Eye (tissue), 1 donor: Measurements from ENCODE around the gene RBP2.
A peak's percentile ranks its signal among the peaks of the same experiment; 100 is the strongest.

Experiments
- DNase-seq: peaks from one replicate; pipeline ENCODE4 v3.0.0-alpha.2; 2015

The RBP2 gene

DNA sequence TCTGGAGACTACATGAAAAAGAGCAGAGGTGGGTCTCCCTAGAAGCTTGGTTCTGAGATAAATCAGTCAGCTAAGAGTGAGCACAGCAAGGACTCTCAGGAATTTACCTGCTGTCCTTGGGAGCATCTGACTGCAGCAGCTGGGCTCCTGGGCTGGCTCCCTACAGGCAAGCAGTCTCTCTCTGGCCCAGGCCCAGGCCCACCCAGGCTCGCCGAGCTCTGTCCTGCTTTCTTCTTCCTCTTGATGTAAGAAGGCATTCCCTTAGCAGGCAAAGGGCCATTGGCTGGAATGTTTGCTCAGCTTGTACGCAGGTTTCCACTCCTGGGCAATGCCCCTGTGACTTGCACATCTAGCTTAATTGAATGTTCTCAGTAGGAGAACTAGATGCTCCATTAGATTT, 4.3 kb upstream of the RBP2 start:
- DNase-seq, result no peak

DNA sequence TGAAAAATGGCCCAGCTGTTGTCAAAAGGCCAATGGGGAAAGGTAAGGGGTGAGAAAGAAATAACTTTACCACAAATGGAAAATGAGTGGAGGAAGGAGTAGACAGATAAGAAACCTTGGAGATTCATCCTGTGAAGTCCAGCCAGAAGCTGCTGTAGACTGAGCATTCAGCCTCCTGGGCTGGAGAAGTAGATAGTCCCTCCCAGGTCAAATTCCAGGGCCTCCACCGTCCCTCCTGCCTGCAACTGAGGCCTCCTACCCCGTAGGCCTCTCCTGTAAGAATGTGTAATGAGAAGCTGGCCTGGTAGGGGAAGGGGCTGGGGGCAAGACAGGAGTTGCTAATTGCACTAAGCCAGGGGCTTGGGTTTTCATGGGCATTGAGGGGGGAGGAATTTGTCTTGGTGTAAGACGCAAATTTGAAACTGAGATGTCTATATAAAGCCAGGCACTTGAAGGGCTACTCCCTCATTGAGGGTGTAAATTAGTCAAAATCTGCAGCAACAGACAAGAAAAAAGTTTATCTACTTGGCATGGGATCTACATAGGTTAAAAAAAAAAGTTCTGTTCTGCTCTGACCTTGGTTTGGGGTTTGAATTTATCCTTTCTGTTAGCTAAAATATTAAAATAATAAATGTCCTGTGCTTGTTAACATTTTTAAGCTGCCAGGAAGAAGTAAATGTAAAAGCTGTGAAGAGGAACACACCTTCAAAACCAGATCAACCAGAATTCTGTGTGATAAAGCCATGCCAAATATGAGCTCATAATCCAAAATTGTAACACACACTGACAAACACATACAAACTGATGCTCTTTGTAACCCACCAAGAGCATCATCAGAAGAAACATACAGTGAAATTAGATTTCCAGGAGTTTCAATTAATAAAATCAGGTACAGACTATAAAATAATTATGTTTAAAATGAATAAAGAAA, 1.7 kb upstream of the RBP2 start:
- DNase-seq, result no peak

DNA sequence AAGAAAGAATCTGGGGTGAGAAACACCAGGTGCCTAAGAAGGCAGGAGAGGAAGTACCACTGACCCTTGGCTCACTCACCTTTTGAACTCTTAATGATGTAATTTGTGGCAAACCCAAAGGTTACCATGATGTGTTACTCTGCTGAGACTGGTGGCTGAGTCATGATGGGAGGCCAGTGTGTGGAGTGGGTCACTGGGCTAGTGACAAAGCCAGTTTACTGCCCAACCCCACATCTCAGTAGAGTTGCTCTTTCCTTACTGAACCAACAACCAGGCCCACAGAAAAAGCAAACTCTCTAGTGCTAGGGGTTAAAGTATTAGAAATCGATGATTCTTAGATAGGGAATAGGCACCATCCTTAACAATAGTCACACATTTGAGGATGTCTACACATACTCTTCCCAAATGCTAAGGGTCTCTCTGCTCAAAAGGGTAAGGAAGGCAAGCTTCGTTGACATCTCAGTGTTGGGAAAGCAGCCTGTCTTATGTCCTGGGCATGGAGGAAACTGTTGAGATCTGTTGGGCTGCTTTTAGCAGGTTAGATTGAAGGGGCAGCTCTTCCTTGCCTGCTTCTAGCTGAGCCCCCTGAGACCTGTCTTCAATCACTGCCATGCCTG, 3.1 kb downstream of the RBP2 start:
- no peak for DNase-seq

- no peak for DNase-seq
Measured at GRCh38 chr3:139472380-139473010, 3.8 kb downstream of the RBP2 start.

DNA sequence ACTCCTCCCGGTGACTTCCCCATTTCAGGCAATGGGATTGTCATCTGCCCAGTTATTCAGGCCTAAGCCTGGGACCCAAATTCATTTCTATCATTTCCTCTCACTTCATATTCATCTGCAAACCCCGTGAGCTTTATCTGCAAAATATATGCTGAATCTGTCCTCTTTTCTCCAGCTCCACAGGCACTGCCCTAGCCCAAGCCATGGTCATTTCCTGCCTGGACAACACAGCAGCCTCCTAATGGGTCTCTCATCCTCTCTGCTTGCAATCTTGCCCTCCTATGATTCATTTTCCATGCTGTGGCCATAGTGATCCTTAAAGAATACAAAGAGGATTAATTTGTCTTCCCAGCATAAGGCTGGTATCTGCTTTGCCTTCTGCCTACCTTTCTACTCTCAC, 6.1 kb downstream of the RBP2 start:
- no peak for DNase-seq

DNA sequence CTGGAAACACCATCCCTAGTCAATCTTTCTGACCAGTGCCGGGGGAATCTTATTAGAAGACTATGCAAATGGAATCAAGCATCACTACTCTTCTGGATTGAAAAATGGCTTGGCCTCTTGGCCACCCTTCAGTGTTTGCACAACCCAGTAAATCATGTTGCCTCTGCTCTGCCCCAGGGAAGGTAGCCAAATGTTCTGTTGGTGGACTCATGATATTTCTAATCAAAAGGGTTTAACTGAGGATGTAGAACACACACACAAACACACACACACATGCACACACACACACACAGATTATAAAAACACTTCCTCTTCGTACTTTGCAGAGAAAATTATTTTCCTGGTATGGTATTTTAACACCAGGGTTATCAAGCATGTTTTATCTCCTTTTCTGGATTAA, 7.9 kb downstream of the RBP2 start:
- no peak for DNase-seq

GRCh38 chr3:139466360-139466759, 10.0 kb downstream of the RBP2 start:
- no peak for DNase-seq

- DNase-seq, result no peak
Measured at GRCh38 chr3:139465636-139466035, 10.7 kb downstream of the RBP2 start.

DNA sequence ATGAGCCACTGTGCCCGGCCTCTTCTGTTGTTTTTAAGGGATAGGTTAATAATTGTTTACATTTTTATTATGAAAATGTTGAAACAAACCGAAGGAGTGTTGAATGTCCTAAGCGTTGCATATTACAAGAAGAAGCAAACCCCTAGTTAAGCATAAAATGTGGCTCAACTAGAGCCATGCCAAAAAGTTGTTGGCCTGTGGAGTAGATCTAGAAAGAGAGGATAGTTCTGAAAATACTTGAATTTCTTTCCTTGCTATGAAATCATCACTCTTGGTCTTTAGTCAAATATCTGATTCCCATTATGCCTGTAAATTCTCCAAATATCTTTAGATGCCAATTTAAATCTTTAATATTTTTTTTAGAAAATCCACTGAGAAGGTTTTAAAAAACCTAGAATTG, 12.8 kb downstream of the RBP2 start:
- no peak for DNase-seq

GRCh38 chr3:139460529-139460928, 15.8 kb downstream of the RBP2 start:
- DNase-seq, result no peak

DNA sequence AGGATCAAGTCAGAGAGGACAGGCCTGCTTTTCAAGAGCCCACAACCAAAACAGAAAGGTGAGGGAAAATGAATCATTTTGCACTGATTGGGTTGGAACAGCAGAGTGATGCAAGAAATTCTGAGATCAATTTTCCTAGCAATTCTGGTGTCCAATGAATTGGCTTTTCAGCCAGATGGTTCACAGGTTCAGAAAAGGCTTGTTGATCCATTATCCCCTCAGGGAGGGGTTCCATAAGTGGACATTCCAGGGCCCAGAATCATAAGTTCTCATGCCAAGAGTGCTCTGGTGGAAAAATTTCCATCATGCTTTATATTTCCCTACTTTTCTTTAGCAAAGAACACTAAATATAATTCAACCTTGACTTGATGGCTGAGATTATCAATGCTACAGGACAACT, 16.2 kb downstream of the RBP2 start:
- no peak for DNase-seq

DNA sequence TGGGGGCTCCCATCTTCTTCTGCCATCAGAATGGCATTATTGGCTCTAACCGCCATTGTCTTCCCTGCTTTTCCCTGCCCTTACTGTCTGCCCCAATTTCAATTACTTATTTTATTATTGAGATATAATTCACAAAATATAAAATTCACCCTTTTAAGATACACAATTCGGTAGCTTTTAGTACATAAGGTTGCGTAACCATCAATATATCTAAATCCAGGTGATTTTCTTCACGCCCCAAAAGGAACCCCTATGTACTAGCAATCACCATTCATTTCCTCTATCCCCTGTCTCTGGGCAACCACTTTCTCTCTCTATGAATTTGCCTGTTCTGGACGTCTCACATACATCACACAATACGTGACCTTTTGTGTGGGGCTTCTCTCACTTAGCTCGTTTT, 18.0 kb downstream of the RBP2 start:
- DNase-seq, result no peak

DNA sequence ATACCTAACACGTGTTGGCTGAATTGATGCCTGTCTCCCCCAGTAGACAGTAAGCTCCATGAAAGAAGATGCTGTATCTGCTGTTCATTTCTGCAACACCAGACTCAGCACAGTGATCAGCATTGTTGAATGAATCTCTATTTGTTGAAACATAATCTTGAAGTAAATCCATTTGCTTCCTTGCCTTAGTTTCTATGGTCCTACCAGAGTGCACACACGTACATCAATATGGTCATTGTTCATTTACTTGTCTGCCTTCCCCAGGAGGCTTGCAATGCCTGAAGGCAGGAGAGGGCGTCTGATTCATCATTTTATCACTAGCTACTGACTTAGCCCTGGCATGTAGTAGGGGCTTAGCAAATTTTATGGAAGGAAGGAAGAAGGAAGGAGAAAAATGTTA, 19.2 kb downstream of the RBP2 start:
- no peak for DNase-seq

- DNase-seq, result no peak
Measured at GRCh38 chr3:139456386-139456785, 19.9 kb downstream of the RBP2 start.

DNA sequence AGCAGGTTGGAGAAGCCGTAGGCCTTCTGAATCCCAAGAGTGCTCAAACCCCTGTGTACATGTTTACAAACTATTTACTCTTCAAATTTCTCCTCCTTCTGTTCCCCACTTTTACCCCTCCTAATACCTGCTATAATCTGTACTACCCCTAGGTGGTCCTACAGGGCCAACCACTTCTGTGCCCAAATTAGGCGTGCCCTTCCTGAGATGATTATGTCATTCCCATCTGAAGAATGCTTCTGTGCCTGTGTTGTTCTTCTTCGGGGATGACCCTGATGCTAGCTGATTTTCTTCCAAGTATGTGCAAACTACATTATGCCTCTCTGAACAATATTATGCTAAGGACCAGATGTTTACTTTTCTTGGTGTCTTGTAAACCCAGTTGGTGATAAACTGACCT, 20.5 kb downstream of the RBP2 start:
- DNase-seq, result no peak

GRCh38 chr3:139455206-139455605, 21.1 kb downstream of the RBP2 start:
- no peak for DNase-seq

DNA sequence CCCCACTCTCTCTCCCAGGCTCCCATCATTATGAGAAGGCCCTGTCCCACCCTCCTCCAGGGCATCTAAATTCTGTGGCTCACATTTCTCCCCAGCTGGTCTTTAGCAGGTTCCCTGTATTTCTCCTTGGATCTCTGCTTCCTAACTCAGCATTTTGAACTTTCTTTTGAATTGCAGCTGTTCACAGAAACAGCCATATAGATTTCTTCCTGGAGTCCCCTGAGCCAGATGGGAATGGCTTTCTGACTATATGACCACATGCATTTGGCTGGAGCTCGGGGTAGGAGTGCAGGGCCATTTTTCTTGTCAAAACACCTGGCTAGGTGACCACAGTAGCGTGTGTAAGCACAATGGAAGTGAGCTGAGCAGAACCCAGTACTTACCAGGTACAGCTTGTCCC, 22.0 kb downstream of the RBP2 start:
- no peak for DNase-seq

DNA sequence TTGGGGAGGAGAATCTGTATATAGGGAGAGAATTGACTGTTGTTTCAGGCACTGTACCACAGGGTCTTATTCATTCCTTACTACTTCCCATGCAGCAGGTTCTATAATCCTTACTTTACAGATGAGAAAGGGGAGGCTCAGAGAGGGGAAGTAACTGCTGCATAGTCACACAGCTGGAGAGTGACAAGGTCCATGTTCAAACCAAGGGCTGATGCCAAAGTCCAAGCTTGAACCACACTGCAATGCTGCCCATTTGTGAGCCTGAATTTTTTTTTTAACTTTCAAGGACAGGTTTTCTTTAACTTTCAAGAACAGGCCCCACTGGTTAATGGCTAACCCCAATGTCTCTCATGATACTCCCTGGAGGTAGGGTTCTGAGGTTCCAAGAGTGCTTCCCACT, 26.2 kb downstream of the RBP2 start:
- DNase-seq, result no peak

- DNase-seq, result no peak
Measured at GRCh38 chr3:139449566-139449965, 26.8 kb downstream of the RBP2 start.

GRCh38 chr3:139448104-139448503, 28.2 kb downstream of the RBP2 start:
- no peak for DNase-seq

DNA sequence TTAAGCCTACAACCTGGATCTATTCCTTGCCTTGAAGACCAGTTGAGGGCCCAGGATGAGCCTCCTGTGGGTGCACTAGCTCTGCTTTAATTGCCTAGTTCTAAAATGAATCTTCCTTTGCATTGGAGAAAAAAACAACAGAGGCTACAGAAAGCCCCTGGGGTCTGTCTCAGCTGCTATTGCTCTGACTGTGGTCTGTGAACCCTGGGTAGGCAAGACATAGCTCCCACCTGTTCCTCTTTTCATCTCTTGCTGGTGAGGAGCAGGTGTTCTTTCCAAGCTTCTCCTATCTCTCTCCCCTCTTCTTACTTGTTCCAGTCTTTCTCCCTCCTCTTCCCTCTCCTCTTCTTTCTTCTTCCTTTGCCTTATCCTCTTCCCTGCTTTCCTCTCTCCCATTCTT, 28.8 kb downstream of the RBP2 start:
- no peak for DNase-seq

DNA sequence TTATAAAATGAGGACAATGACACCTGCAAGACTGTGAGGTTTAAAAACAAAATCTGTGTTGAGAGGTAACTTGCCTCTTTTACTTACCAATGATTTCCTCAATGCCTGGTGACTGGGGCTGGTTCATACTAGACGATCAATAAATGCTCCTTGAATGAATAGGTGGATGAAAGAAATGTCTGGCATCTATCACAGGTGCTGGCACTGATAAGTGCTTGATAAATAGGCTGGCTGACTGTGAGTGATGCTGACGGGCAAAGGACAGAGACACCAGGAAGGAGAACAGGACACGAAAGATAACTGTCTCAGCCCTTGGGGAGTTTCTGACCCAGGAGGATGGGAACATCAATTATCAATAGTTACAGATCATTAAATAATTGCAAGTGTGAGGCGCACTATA, 31.9 kb downstream of the RBP2 start:
- DNase-seq, result no peak

- DNase-seq, result peak; percentile 73
Measured at GRCh38 chr3:139443186-139443585, 33.1 kb downstream of the RBP2 start.

GRCh38 chr3:139441656-139442055, 34.7 kb downstream of the RBP2 start:
- DNase-seq, result no peak
